ENCODE results near the gene TMC8.

DNA sequence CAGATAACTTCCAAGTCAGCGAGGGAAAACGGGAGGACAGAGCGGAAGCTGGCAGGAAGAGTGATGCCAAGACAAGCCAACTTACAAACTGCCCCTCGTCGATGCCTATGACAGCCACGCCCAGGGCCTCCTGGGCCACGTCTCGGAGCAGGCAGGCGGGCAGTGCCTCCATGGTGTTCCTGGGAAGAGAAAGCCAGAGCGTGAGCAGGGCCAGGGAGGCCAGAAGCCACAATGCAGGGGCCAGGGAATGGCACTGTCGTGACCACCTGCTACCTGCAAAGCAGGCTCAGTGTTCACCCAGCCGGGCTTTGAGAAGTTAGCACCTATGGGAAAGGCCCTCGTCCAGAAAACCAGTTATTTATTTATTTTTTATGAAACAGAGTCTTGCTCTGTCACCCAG is 51.9 kb downstream of the TMC8 start:
- no peak for TF ChIP-seq CTCF (IDR thresholded peaks at IDR 0.05; ENCODE audit: low read depth, low read length)
- TF ChIP-seq EZH2phosphoT487 (IDR thresholded peaks at IDR 0.05; ENCODE audit: low read depth), result no peak

Measured in OCI-LY3 (cell line).